CD4-positive, alpha-beta T cell (primary cell): ENCODE results near the gene PKN2. TPM values are rescaled to one million over a fixed set of nuclear protein-coding genes. Genes with fewer than 3 reads are reported as not detected.

ENCODE experiments used
- ATAC-seq: fragments of 200-7000 bp; cut with Tn5 transposase; one replicate; pipeline ENCODE4 v1.10.0; 2022; ENCODE audit warnings: mild to moderate bottlenecking; ENCODE audit not compliant: poor library complexity
- CTCF ChIA-PET: fragments of 350-600 bp; sonication (Branson Sonifier 250); formaldehyde crosslinking; loops from one replicate; lab custom pipeline; 2021; ENCODE audit warnings: antibody characterized with exemption, inconsistent platforms; lab: Charles Lee
- POLR2A ChIA-PET: fragments of 350-600 bp; sonication (Branson Sonifier 250); formaldehyde crosslinking; loops from one replicate; lab custom pipeline; 2021; ENCODE audit warnings: antibody characterized with exemption, inconsistent platforms; lab: Charles Lee
- DNase-seq, 14 experiments: peaks; one replicate each; pipeline ENCODE4 v3.0.0-alpha.2; 2013 to 2020; ENCODE audit warnings: mixed read lengths in 2 of 14
- H3K27ac ChIP-seq, 2 donors: one replicate each; pipeline versions ENCODE4 v1.5.1 to v1.7.0; 2013; ENCODE audit warnings: low read length in 2 of 2, low read depth in 1 of 2, mild to moderate bottlenecking in 1 of 2
- H3K27me3 ChIP-seq, 2 experiments: 1 replicate in 1 of 2; 2 replicates in 1 of 2; pipeline versions ENCODE4 v1.6.1 to v1.7.0; 2013; ENCODE audit warnings: low read length in 2 of 2, control low read depth in 1 of 2, mild to moderate bottlenecking in 1 of 2, moderate library complexity in 1 of 2; ENCODE audit not compliant: insufficient read depth in 2 of 2, control insufficient read depth in 1 of 2
- H3K36me3 ChIP-seq: one replicate; pipeline ENCODE4 v1.6.1; 2013; ENCODE audit warnings: low read length, control low read depth; ENCODE audit not compliant: insufficient read depth
- H3K4me1 ChIP-seq: one replicate; pipeline ENCODE4 v1.6.1; 2013; ENCODE audit warnings: low read length, control low read depth; ENCODE audit not compliant: insufficient read depth
- H3K4me3 ChIP-seq: one replicate; pipeline ENCODE4 v1.5.1; 2013; ENCODE audit warnings: mild to moderate bottlenecking, low read length, moderate library complexity
- H3K9me3 ChIP-seq, 2 experiments: 1 replicate in 1 of 2; 2 replicates in 1 of 2; pipeline versions ENCODE4 v1.6.1 to v1.7.0; 2013; ENCODE audit warnings: low read length in 2 of 2, mild to moderate bottlenecking in 2 of 2, control low read depth in 1 of 2, moderate library complexity in 1 of 2; ENCODE audit not compliant: control insufficient read depth in 1 of 2, insufficient read depth in 1 of 2
- H3K27ac Mint-ChIP-seq: one replicate; pipeline ENCODE4 v1.8.0; 2020; ENCODE audit warnings: mixed read lengths
- H3K27me3 Mint-ChIP-seq: one replicate; pipeline ENCODE4 v1.8.0; 2021; ENCODE audit warnings: mixed read lengths
- H3K36me3 Mint-ChIP-seq: one replicate; pipeline ENCODE4 v1.8.0; 2021; ENCODE audit warnings: low read depth, mixed read lengths
- H3K4me1 Mint-ChIP-seq: one replicate; pipeline ENCODE4 v1.8.0; 2021; ENCODE audit warnings: low read depth, mixed read lengths
- H3K4me3 Mint-ChIP-seq: one replicate; pipeline ENCODE4 v1.8.0; 2020; ENCODE audit warnings: mild to moderate bottlenecking, mixed read lengths
- H3K9me3 Mint-ChIP-seq: one replicate; pipeline ENCODE4 v1.8.0; 2020; ENCODE audit warnings: mixed read lengths
- CTCF ChIP-seq: fragments of 200-600 bp; IDR thresholded peaks from one replicate; pipeline ENCODE4 v1.8.0; 2022; ENCODE audit warnings: antibody characterized with exemption, mild to moderate bottlenecking
- intact Hi-C, 2 experiments: fragments of 100-400 bp; cut with DNase I in 1 of 2; cut with micrococcal nuclease in 1 of 2; formaldehyde crosslinking; loops; one replicate each; pipeline versions ENCODE4 v1.15.1 to v1.9.0; 2023 to 2025; cut with DNase I, micrococcal nuclease
- total RNA-seq, 174 experiments: library from RNA in 2 of 174; stranded (reverse) in 2 of 174; gene quantifications; one replicate each; pipeline ENCODE4 v1.2.3 and lab custom pipeline; 2021 to 2026

The PKN2 gene
- total RNA-seq, 2 experiments from 2014 or later: 38.8 to 41.4 TPM

- no peak for TF ChIP-seq CTCF
- Mint-ChIP-seq H3K27ac (no peak overlapping the region), H3K4me1 (peaks cover 4% of the 10 kb centered on the region), H3K4me3 (no peak overlapping the region), H3K36me3 (peaks cover 53% of the 10 kb centered on the region), H3K9me3 (no peaks in the 10 kb centered on the region), H3K27me3 (no peaks in the 10 kb centered on the region)
- Histone ChIP-seq H3K4me3 (no peak overlapping the region), H3K9me3 (no peaks in the 10 kb centered on the region), H3K36me3 (peaks cover 42% of the 10 kb centered on the region), H3K27me3 (no peaks in the 10 kb centered on the region), H3K27ac (no peak overlapping the region), H3K4me1 (no peaks in the 10 kb centered on the region)
- ChIA-PET POLR2A (no interaction called here), CTCF (no interaction called here)
- DNase-seq: no peak
- intact Hi-C loops: no loop called here
- ATAC-seq: no peak
These were observed 100.5 kb downstream of the PKN2 start for GRCh38 chr1:88784551-88784950.

- DNase-seq (no peak), ATAC-seq (no peak)
- Mint-ChIP-seq H3K4me1 (peaks cover 4% of the 10 kb centered on the region), H3K9me3 (no peaks in the 10 kb centered on the region), H3K4me3 (no peak overlapping the region), H3K27ac (peak overlapping the region; percentile 17), H3K27me3 (no peaks in the 10 kb centered on the region), H3K36me3 (peaks cover 71% of the 10 kb centered on the region)
- Histone ChIP-seq H3K4me3 (no peak overlapping the region), H3K4me1 (no peaks in the 10 kb centered on the region), H3K9me3 (no peaks in the 10 kb centered on the region), H3K27ac (no peak overlapping the region), H3K27me3 (no peaks in the 10 kb centered on the region), H3K36me3 (peaks cover 53% of the 10 kb centered on the region)
- CTCF ChIA-PET: no interaction called here
- intact Hi-C loops: no loop called here
- POLR2A ChIA-PET: no interaction called here
- no peak for TF ChIP-seq CTCF
These were observed 103.2 kb downstream of the PKN2 start for GRCh38 chr1:88787023-88787903.

GRCh38 chr1:88791192-88791591, 107.1 kb downstream of the PKN2 start:
- ATAC-seq (no peak), DNase-seq (no peak)
- H3K27me3 Mint-ChIP-seq: no peaks in the 10 kb centered on the region
- Histone ChIP-seq H3K9me3 (no peaks in the 10 kb centered on the region), H3K27ac (no peak overlapping the region), H3K36me3 (peaks cover 37% of the 10 kb centered on the region), H3K27me3 (no peaks in the 10 kb centered on the region), H3K4me3 (no peak overlapping the region), H3K4me1 (no peaks in the 10 kb centered on the region)
- CTCF ChIA-PET: interaction anchor here (1.7 kb wide), 1 partner anchor 9 kb away, joined by 5 read pairs; no protein-coding TSS in a partner anchor
- no peak for TF ChIP-seq CTCF
- H3K4me3 Mint-ChIP-seq: no peak overlapping the region
- H3K9me3 Mint-ChIP-seq: no peaks in the 10 kb centered on the region
- H3K27ac Mint-ChIP-seq: no peak overlapping the region
- POLR2A ChIA-PET: no interaction called here
- H3K36me3 Mint-ChIP-seq: peaks cover 64% of the 10 kb centered on the region
- peaks cover 4% of the 10 kb centered on the region for H3K4me1 Mint-ChIP-seq
- intact Hi-C loops: no loop called here
